ENCODE measurements around the gene IL33. TPM values are rescaled to one million over a fixed set of nuclear protein-coding genes. Genes with fewer than 3 reads are reported as not detected.

Gene IL33
- total RNA-seq, 1 experiment from 2014 or later: not detected

- no peak for ATAC-seq
- H3K27ac ChIP-seq (ENCODE audit: low read depth, low read length): no peak overlapping the region
- no peak overlapping the region for H3K4me2 ChIP-seq (ENCODE audit: low read length)
- no peaks in the 10 kb centered on the region for H3K4me1 ChIP-seq (ENCODE audit: control insufficient read depth in 1 of 2, insufficient read depth in 2 of 2, low read length in 2 of 2)
- CTCF ChIA-PET: interaction anchor here (2.8 to 4.7 kb wide), 2 partner anchors 110 to 142 kb away, joined by 10 to 42 read pairs; no protein-coding TSS in a partner anchor
- H4K20me1 ChIP-seq (ENCODE audit: insufficient read depth): no peaks in the 10 kb centered on the region
- H3K9me3 ChIP-seq (ENCODE audit: control insufficient read depth in 1 of 2, insufficient read depth in 1 of 2, low read depth in 1 of 2, low read length in 2 of 2): no peaks in the 10 kb centered on the region
- TF ChIP-seq ATF3 (IDR thresholded peaks at IDR 0.05) (no peak), TCF7L2 (IDR thresholded peaks at IDR 0.05; ENCODE audit: borderline replicate concordance, extremely low read depth, insufficient read depth, insufficient read length) (no peak), SRF (IDR thresholded peaks at IDR 0.05; ENCODE audit: low read depth) (no peak), CTCF (IDR thresholded peaks at IDR 0.05 in 2 of 3, conservative IDR thresholded peaks at IDR 0.05 in 1 of 3; ENCODE audit: borderline replicate concordance in 1 of 3, insufficient read depth in 1 of 3, low read depth in 2 of 3, low read length in 2 of 3) (no peak), EZH2phosphoT487 (IDR thresholded peaks at IDR 0.05; ENCODE audit: borderline replicate concordance) (no peak)
- BruUV-seq (replicated peaks): no TSS peak
- H3K36me3 ChIP-seq (ENCODE audit: control insufficient read depth in 1 of 2, insufficient read depth in 2 of 2, low read length in 2 of 2): no peaks in the 10 kb centered on the region
- H3K27me3 ChIP-seq (ENCODE audit: insufficient read depth, low read length): no peaks in the 10 kb centered on the region
- H2AFZ ChIP-seq (ENCODE audit: low read depth, low read length, poor library complexity, severe bottlenecking): no peak overlapping the region
- POLR2A ChIA-PET: no interaction called here
- intact Hi-C loops (cut with micrococcal nuclease): loop anchor here (5.0 to 10.0 kb wide), 2 partner anchors 111 to 141 kb away; no protein-coding TSS in a partner anchor
- no peak overlapping the region for H3K4me3 ChIP-seq (replicated peaks in 1 of 2; ENCODE audit: low read depth in 1 of 2, low read length in 2 of 2)
- H3K9me2 ChIP-seq (ENCODE audit: insufficient read depth): no peaks in the 10 kb centered on the region
- H3K9ac ChIP-seq (ENCODE audit: low read length): no peak overlapping the region
- H3K79me2 ChIP-seq (ENCODE audit: insufficient read depth, low read length): no peaks in the 10 kb centered on the region
- RAD21 ChIA-PET (ENCODE audit: low non-redundant PET in 1 of 2, low total read pairs in 2 of 2, uncharacterized antibody in 2 of 2, unreplicated experiment in 2 of 2): no interaction called here
- DNase-seq (ENCODE audit: low read depth, low spot score): no peak
Observed at GRCh38 chr9:6195714-6196360, 19.8 kb upstream of the IL33 start.

GRCh38 chr9:6197330-6197729 lies 18.3 kb upstream of the IL33 start:
- Histone ChIP-seq H3K27me3 (ENCODE audit: insufficient read depth, low read length) (no peaks in the 10 kb centered on the region), H3K27ac (ENCODE audit: low read depth, low read length) (no peak overlapping the region), H4K20me1 (ENCODE audit: insufficient read depth) (no peaks in the 10 kb centered on the region), H3K4me3 (replicated peaks in 1 of 2; ENCODE audit: low read depth in 1 of 2, low read length in 2 of 2) (no peak overlapping the region), H3K9me3 (ENCODE audit: control insufficient read depth in 1 of 2, insufficient read depth in 1 of 2, low read depth in 1 of 2, low read length in 2 of 2) (no peaks in the 10 kb centered on the region), H2AFZ (ENCODE audit: low read depth, low read length, poor library complexity, severe bottlenecking) (no peak overlapping the region), H3K9me2 (ENCODE audit: insufficient read depth) (no peaks in the 10 kb centered on the region), H3K4me2 (ENCODE audit: low read length) (no peak overlapping the region), H3K36me3 (ENCODE audit: control insufficient read depth in 1 of 2, insufficient read depth in 2 of 2, low read length in 2 of 2) (no peaks in the 10 kb centered on the region), H3K9ac (ENCODE audit: low read length) (no peak overlapping the region), H3K79me2 (ENCODE audit: insufficient read depth, low read length) (no peaks in the 10 kb centered on the region), H3K4me1 (ENCODE audit: control insufficient read depth in 1 of 2, insufficient read depth in 2 of 2, low read length in 2 of 2) (no peaks in the 10 kb centered on the region)
- TF ChIP-seq RAD21 (IDR thresholded peaks at IDR 0.05; ENCODE audit: low read depth) (peak; percentile 53), ZNF274 (IDR thresholded peaks at IDR 0.05; ENCODE audit: low read depth, low read length) (no peak), CTCF (IDR thresholded peaks at IDR 0.05 in 2 of 3, conservative IDR thresholded peaks at IDR 0.05 in 1 of 3; ENCODE audit: borderline replicate concordance in 1 of 3, insufficient read depth in 1 of 3, low read depth in 2 of 3, low read length in 2 of 3) (peak; percentile 15 to 50 (median 32); a peak in 4 of 6 replicates)
- intact Hi-C loops (cut with micrococcal nuclease): loop anchor here (5.0 to 10.0 kb wide), 2 partner anchors 110 to 143 kb away; no protein-coding TSS in a partner anchor
- no TSS peak for BruUV-seq (replicated peaks)
- POLR2A ChIA-PET: no interaction called here
- RAD21 ChIA-PET (ENCODE audit: low non-redundant PET in 1 of 2, low total read pairs in 2 of 2, uncharacterized antibody in 2 of 2, unreplicated experiment in 2 of 2): no interaction called here
- ATAC-seq (peak; percentile 62), DNase-seq (ENCODE audit: low read depth, low spot score) (peak; percentile 12)
- CTCF ChIA-PET: interaction anchor here (1.3 to 4.7 kb wide), 3 partner anchors 91 to 370 kb away, joined by 3 to 42 read pairs (median 5); no protein-coding TSS in a partner anchor

Data from HCT116 (cell line).